Sigmoid colon (tissue), 7 donors: Measurements from ENCODE around the gene GFY. TPM values are rescaled to one million over a fixed set of nuclear protein-coding genes. Genes with fewer than 3 reads are reported as not detected.

Experiments
- DNase-seq: peaks from one replicate; pipeline ENCODE4 v3.0.0-alpha.2; 2019
- H3K27ac ChIP-seq, 4 donors: fragments of 200-600 bp; sonication (generic); one replicate each; pipeline ENCODE4 v1.5.1; 2016 to 2019; ENCODE audit warnings: mild to moderate bottlenecking in 1 of 4
- H3K27me3 ChIP-seq, 3 donors: fragments of 200-600 bp; sonication (generic); one replicate each; pipeline ENCODE4 v1.5.1; 2019; ENCODE audit warnings: mild to moderate bottlenecking in 1 of 3
- H3K36me3 ChIP-seq, 4 donors: fragments of 200-600 bp; sonication (generic); one replicate each; pipeline ENCODE4 v1.5.1; 2016 to 2019
- H3K4me1 ChIP-seq, 4 donors: fragments of 200-600 bp; sonication (generic); one replicate each; pipeline ENCODE4 v1.5.1; 2017 to 2019
- H3K4me3 ChIP-seq, 4 donors: fragments of 200-600 bp; sonication (generic); one replicate each; pipeline ENCODE4 v1.5.1; 2017 to 2019; ENCODE audit warnings: mild to moderate bottlenecking in 2 of 4, moderate library complexity in 1 of 4
- H3K9me3 ChIP-seq, 4 donors: fragments of 200-600 bp in 3 of 4; sonication (generic) in 3 of 4; one replicate each; pipeline versions ENCODE4 v1.5.1 to v1.6.1; 2013 to 2019
- EP300 ChIP-seq, 4 donors: sonication (generic); formaldehyde crosslinking; IDR thresholded peaks; one replicate each; pipeline ENCODE4 v1.6.1; 2017; ENCODE audit warnings: antibody characterized with exemption in 4 of 4
- POLR2A ChIP-seq, 2 donors: fragments of 450-650 bp; IDR thresholded peaks; one replicate each; pipeline ENCODE4 v1.6.1; 2016; ENCODE audit warnings: antibody characterized with exemption in 2 of 2, mild to moderate bottlenecking in 2 of 2, moderate library complexity in 2 of 2
- POLR2AphosphoS5 ChIP-seq, 4 donors: sonication (generic); formaldehyde crosslinking; IDR thresholded peaks; one replicate each; pipeline ENCODE4 v1.6.1; 2017; ENCODE audit warnings: antibody characterized with exemption in 4 of 4
- WGBS, 2 donors: extraction: QIAGEN DNeasy Blood & Tissue Kit; methylation state at CpG; one replicate each; pipeline ENCODE4 v1.1.7; 2013; 5-methylcytosine and 5-hydroxymethylcytosine counted together
- intact Hi-C: fragments of 100-400 bp; cut with DNase I; formaldehyde crosslinking; loops from one replicate; pipeline ENCODE4 v1.15.1; 2023
- polyA plus RNA-seq, 3 donors: library from polyadenylated mRNA; stranded (reverse); fragments of 200-250 nt; gene quantifications; one replicate each; pipeline ENCODE4 v1.2.3, GENCODE V29; 2013
- total RNA-seq, 4 donors: library from RNA; depleted of rRNA; stranded (reverse); fragments of >200 nt; gene quantifications; one replicate each; pipeline ENCODE4 v1.1.0, GENCODE V29; 2016
- TF ChIP-seq, protein P1 (sequence below), 4 experiments: fragments of 450-650 bp in 3 of 4; fragments of 200-600 bp in 1 of 4; IDR thresholded peaks; one replicate each; pipeline ENCODE4 v1.5.1; 2016 to 2019; ENCODE audit warnings: antibody characterized with exemption in 4 of 4, mild to moderate bottlenecking in 3 of 4, moderate library complexity in 2 of 4
- donor health status: healthy with polysubstance abuse.
- donor health status: Bipolar disorder and iron deficiency.
- donor health status: healthy.

The GFY gene
- total and polyA plus RNA-seq, 7 donors: not detected

DNA sequence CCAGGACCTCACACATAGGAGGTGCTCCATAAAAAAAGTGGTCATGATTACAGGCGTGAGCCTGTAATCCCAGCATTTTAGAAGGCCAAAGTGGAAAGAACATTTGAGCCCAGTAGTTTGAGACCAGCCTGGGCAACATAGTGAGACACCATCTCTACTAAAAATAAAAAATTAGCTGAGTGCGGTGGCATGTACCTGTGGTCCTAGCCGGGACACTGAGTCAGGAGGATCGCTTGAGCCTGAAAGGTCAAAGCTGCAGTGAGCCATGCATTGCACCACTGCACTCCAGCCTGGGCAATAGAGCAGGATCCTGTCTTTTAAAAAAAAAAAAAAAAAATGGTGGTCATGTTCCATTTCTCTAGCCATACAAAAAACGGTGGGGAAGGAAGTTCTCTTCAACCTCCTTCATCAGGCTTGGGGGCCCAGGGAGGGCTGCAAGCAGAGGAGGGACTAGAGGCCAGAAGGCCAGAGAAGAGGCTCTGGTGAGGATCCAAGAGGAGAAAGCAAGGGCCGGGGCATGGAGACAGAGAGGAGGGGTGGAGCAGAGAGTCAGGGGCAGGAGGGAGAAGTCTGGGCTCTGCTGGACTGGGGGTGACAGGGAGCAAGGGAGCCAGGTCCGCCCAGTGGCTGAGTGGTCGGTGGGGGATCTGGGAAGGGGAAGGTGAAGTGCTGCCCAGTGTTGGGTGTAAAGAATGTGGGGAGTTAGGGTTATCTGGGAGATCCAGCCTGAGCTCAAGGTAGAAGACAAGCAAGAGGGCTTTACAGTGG lies 28.3 kb upstream of the GFY start:
- 76 to 81% methylated on average over 8 of the region's 8 CpGs for WGBS, 2 donors
- intact Hi-C loops: no loop called here
- Histone ChIP-seq H3K36me3 (no peaks in the 10 kb centered on the region), H3K9me3 (no peaks in the 10 kb centered on the region), H3K4me3 (no peak overlapping the region), H3K4me1 (no peaks in the 10 kb centered on the region), H3K27me3 (peaks cover 6 to 36% (median 14%) of the 10 kb centered on the region in 3 donors), H3K27ac (no peak overlapping the region)
- TF ChIP-seq POLR2AphosphoS5 (IDR thresholded peaks at IDR 0.05): no peak
- no peak for DNase-seq

DNA sequence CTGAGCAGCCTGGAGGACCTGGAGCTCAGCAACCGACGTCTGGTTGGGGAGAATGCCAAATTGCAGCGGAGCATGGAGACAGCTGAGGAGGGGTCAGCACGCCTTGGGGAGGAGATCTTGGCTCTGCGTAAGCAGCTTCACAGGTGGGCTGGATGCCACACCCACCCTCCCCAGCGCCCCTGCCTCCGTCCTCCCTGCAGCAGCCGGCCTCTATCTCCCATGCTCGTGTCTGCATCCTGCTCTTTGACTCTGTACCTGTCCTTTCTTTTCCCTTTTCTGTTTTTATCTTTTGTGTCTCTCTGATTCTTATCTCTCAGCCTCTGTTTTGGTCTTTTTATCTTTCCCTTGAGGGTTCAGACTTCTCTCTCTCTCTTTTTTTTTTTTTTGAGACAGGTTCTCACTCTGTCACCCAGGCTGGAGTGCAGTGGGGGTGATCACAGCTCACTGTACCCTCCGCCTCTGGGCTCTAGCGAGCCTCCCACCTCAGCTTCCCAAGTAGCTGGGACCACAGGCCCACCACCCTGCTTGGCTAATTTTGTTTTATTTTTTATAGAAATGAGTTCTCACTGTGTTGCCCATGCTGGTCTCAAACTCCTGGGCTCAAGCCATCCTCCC lies 27.1 kb upstream of the GFY start:
- Histone ChIP-seq H3K9me3 (no peaks in the 10 kb centered on the region), H3K4me1 (no peaks in the 10 kb centered on the region), H3K36me3 (no peaks in the 10 kb centered on the region), H3K27ac (no peak overlapping the region), H3K27me3 (peaks cover 6 to 29% (median 14%) of the 10 kb centered on the region in 3 donors), H3K4me3 (no peak overlapping the region)
- intact Hi-C loops: no loop called here
- no peak for TF ChIP-seq POLR2A (IDR thresholded peaks at IDR 0.05)
- TF ChIP-seq EP300 (IDR thresholded peaks at IDR 0.05): no peak
- no peak for TF ChIP-seq POLR2AphosphoS5 (IDR thresholded peaks at IDR 0.05)
- TF ChIP-seq, protein P1, sequence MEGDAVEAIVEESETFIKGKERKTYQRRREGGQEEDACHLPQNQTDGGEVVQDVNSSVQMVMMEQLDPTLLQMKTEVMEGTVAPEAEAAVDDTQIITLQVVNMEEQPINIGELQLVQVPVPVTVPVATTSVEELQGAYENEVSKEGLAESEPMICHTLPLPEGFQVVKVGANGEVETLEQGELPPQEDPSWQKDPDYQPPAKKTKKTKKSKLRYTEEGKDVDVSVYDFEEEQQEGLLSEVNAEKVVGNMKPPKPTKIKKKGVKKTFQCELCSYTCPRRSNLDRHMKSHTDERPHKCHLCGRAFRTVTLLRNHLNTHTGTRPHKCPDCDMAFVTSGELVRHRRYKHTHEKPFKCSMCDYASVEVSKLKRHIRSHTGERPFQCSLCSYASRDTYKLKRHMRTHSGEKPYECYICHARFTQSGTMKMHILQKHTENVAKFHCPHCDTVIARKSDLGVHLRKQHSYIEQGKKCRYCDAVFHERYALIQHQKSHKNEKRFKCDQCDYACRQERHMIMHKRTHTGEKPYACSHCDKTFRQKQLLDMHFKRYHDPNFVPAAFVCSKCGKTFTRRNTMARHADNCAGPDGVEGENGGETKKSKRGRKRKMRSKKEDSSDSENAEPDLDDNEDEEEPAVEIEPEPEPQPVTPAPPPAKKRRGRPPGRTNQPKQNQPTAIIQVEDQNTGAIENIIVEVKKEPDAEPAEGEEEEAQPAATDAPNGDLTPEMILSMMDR (IDR thresholded peaks at IDR 0.05): no peak
- DNase-seq: no peak
- WGBS, 2 donors: 66 to 72% methylated on average over 11 of the region's 11 CpGs

DNA sequence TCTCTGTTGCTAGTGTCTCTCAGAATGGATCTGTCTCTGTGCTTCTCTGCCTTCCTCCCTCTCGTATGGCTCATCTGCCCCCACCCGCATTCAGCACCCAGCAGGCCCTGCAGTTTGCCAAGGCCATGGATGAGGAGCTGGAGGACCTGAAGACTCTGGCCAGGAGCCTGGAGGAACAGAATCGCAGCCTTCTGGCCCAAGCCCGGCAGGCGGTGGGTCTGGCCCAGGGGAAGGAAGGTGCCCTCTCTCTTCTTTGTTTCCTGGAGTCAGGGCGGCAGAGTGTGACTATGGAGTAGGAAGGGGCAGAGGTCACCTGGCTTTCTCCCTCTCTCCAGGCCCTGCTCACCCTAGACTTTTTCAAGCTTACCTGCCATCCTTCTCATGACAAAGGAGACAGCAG lies 26.3 kb upstream of the GFY start:
- no peak for DNase-seq
- no peak overlapping the region for H3K4me3 ChIP-seq
- H3K27ac ChIP-seq: no peak overlapping the region
- TF ChIP-seq POLR2AphosphoS5 (IDR thresholded peaks at IDR 0.05) (no peak), EP300 (IDR thresholded peaks at IDR 0.05) (no peak), POLR2A (IDR thresholded peaks at IDR 0.05) (no peak)
- TF ChIP-seq, protein P1 (IDR thresholded peaks at IDR 0.05): no peak
- peaks cover 6 to 26% (median 12%) of the 10 kb centered on the region in 3 donors for H3K27me3 ChIP-seq
- H3K9me3 ChIP-seq: no peaks in the 10 kb centered on the region
- no peaks in the 10 kb centered on the region for H3K36me3 ChIP-seq
- WGBS, 2 donors: 83 to 89% methylated on average over 6 of the region's 6 CpGs
- intact Hi-C loops: no loop called here
- H3K4me1 ChIP-seq: no peaks in the 10 kb centered on the region

DNA sequence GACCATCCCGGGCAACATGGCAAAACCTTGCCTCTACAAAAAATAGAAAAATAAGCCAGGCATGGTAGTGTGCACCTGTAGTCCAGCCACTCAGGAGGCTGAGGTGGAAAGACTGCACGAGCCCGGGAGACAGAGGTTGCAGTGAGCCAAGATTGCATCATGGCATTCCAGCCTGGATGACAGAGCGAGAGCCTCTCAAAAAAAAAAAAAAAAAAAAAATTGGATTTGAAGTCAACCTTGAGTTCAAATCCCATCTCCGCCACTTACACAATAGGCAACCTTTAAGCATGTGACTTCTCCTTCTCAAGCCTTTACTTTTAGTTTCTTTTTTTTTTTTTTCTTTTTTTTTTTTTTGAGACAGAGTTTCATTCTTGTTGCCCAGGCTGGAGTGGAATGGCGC lies 25.2 kb upstream of the GFY start:
- DNase-seq: no peak
- no peak overlapping the region for H3K4me3 ChIP-seq
- WGBS, 2 donors: 91 to 92% methylated on average over 6 of the region's 6 CpGs
- TF ChIP-seq POLR2AphosphoS5 (IDR thresholded peaks at IDR 0.05) (no peak), EP300 (IDR thresholded peaks at IDR 0.05) (no peak), POLR2A (IDR thresholded peaks at IDR 0.05) (no peak)
- TF ChIP-seq, protein P1 (IDR thresholded peaks at IDR 0.05): no peak
- peaks cover under 1 to 19% (median 2%) of the 10 kb centered on the region in 3 donors for H3K27me3 ChIP-seq
- intact Hi-C loops: no loop called here
- no peaks in the 10 kb centered on the region for H3K4me1 ChIP-seq
- no peaks in the 10 kb centered on the region for H3K9me3 ChIP-seq
- no peak overlapping the region for H3K27ac ChIP-seq
- H3K36me3 ChIP-seq: no peaks in the 10 kb centered on the region

DNA sequence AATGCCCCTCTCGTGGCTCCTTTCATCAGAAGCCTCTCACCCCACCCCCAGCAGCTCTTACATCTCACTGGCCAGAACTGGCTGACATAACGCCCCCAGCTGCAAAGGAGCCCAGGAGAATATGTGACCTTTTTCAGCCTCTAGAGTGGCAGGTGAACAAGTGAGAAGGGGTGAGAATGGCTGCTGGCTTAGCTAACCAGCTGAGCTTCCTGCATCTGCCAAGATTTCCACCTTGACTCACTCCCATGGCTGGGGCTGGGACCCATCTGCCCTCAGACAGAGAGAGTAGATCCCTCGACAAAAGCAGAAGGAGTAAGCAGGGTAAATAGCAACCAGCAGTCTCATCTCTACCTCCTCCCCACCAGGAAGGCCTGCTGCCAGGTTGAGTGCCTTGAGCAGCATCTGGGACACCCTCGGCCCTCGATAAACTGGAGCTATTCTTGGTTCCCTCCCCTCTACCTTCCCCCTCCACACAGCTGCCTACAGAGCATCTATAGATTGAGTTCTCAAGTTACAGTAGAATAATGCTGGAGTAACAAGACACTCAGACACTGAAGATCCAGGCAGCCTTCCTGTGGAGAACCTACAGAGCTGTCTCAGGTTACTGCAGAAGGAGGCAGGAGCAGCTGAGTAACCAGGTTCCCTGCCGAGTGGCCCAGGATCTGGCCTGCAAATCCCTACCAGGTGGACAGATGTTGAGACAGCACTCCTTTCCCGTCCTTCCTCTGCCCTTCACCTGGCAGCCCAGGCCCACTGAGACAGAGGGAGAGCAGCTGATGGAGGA lies 21.6 kb upstream of the GFY start:
- 57 to 69% methylated on average over 7 of the region's 7 CpGs for WGBS, 2 donors
- TF ChIP-seq, protein P1 (IDR thresholded peaks at IDR 0.05): no peak
- TF ChIP-seq POLR2A (IDR thresholded peaks at IDR 0.05) (no peak), EP300 (IDR thresholded peaks at IDR 0.05) (no peak), POLR2AphosphoS5 (IDR thresholded peaks at IDR 0.05) (no peak)
- DNase-seq: no peak
- intact Hi-C loops: no loop called here
- H3K4me1 ChIP-seq: no peaks in the 10 kb centered on the region
- H3K36me3 ChIP-seq: no peaks in the 10 kb centered on the region
- H3K27ac ChIP-seq: no peak overlapping the region
- peaks cover 0 to 4% (median 0%) of the 10 kb centered on the region in 3 donors for H3K27me3 ChIP-seq
- H3K4me3 ChIP-seq: no peak overlapping the region
- no peaks in the 10 kb centered on the region for H3K9me3 ChIP-seq
